Retina (tissue), 1 donor: Measurements from ENCODE around the gene PSMA3.

ENCODE experiments used
- DNase-seq: peaks from one replicate; pipeline ENCODE4 v3.0.0-alpha.2; 2016

The PSMA3 gene

GRCh38 chr14:58272588-58273372, 28.1 kb downstream of the PSMA3 start:
- DNase-seq = no peak

- DNase-seq = no peak
These were observed 30.2 kb downstream of the PSMA3 start for GRCh38 chr14:58274881-58275280.

- no peak for DNase-seq
These were observed 31.0 kb downstream of the PSMA3 start for GRCh38 chr14:58275527-58276190.

- no peak for DNase-seq
These were observed 31.6 kb downstream of the PSMA3 start for GRCh38 chr14:58276208-58276607.

- DNase-seq = no peak
These were observed 33.5 kb downstream of the PSMA3 start for GRCh38 chr14:58278177-58278576.

- peak; percentile 39 for DNase-seq
These were observed 36.5 kb downstream of the PSMA3 start for GRCh38 chr14:58280954-58281787.

GRCh38 chr14:58281969-58282368, 37.3 kb downstream of the PSMA3 start:
- DNase-seq = no peak

- DNase-seq = no peak
These were observed 38.4 kb downstream of the PSMA3 start for GRCh38 chr14:58282925-58283593.

GRCh38 chr14:58283730-58284129, 39.1 kb downstream of the PSMA3 start:
- no peak for DNase-seq

- no peak for DNase-seq
These were observed 40.5 kb downstream of the PSMA3 start for GRCh38 chr14:58285132-58285531.

GRCh38 chr14:58287607-58288042, 43.0 kb downstream of the PSMA3 start:
- no peak for DNase-seq

- DNase-seq = no peak
These were observed 43.6 kb downstream of the PSMA3 start for GRCh38 chr14:58288106-58288792.

GRCh38 chr14:58291646-58292045, 47.0 kb downstream of the PSMA3 start:
- DNase-seq = no peak

- DNase-seq = no peak
These were observed 47.5 kb downstream of the PSMA3 start for GRCh38 chr14:58292187-58292586.

- no peak for DNase-seq
These were observed 49.6 kb downstream of the PSMA3 start for GRCh38 chr14:58294201-58294600.

- DNase-seq = no peak
These were observed 52.1 kb downstream of the PSMA3 start for GRCh38 chr14:58296726-58297125.

- no peak for DNase-seq
These were observed 52.7 kb downstream of the PSMA3 start for GRCh38 chr14:58297412-58297761.

- DNase-seq = peak; percentile 99
These were observed 53.3 kb downstream of the PSMA3 start for GRCh38 chr14:58297762-58298476.

GRCh38 chr14:58298477-58299400, 54.1 kb downstream of the PSMA3 start, which contains the start of gene ARID4A:
TSS of gene ARID4A (plus strand) at chr14:58298555. CDS start at chr14:58299855, 1,300 bp downstream.
- peak; percentile 94 for DNase-seq
